ENCODE measurements around the gene COL27A1.

COL27A1 gene

DNA sequence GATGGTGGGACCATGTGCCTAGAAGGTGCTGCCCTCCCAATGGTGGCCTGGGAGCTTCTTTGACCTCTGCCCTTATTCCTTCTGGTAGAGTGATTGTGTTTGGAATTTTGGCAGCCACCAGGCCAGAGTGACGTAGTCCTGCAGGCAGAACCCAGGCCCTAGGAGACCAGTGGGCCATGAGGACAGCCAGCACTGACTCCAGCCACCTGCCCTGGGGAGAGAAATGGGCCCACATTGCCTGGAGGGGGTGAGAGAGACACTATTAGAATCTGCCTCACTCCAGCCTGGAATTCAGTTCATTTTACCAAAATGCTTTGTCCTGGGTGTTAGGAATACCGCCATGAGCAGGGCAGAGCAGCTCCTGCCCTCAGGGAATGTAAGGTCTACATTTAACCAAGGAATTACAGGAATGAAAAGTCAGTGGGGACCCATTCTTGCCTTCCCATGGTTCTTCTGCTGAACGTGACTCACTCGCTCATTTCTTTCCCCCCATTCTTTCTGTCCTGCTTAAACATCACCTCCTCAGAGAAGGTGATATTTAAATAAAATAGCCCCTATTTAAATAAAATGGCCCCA lies 5.5 kb upstream of the COL27A1 start:
- DNase-seq = no peak

DNA sequence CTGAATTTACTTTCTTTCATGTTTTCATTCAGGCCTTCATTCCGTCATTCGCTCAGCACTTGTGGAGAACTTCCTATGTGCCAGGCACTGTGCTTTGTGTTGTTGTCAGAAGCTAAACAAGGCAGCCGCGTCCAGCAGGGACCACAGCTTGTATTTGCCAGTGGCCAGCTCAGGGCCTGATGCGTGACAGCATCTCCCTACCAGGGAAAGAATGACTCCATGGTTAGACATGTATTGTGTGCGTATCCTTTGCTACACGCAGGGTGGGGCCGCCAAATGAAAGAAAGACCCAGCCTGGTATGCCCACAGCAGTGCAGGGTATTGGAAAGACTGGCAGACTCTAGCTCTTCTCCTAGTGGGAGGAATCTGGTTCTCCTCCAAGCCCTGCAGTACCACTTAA lies 4.7 kb upstream of the COL27A1 start:
- DNase-seq = no peak

DNA sequence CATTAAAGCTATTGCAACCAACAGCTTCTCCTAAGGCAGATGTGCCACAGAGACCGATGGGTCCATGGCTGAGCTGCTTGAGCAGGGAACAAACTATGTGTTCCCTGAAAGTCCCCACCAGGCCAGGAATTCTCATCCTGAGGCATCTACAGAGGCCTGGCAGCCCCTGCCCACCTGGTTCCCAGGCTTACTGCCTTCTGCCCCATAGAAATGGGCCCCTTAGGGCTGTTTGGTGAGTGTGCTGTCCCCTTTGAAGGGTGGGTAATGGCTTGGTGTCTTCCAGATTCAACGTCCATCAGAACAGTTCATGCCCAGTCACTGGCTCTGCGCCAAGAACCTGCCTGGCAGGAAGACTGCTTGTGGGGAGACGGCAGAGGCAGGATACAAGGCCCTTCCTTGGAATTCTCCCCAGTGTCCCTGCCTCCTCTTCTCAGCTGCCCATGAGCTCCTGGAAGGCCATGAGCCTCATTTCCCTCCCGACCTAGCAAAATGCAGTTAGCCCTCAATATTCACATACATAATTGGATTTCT lies 3.8 kb upstream of the COL27A1 start:
- DNase-seq = no peak

DNA sequence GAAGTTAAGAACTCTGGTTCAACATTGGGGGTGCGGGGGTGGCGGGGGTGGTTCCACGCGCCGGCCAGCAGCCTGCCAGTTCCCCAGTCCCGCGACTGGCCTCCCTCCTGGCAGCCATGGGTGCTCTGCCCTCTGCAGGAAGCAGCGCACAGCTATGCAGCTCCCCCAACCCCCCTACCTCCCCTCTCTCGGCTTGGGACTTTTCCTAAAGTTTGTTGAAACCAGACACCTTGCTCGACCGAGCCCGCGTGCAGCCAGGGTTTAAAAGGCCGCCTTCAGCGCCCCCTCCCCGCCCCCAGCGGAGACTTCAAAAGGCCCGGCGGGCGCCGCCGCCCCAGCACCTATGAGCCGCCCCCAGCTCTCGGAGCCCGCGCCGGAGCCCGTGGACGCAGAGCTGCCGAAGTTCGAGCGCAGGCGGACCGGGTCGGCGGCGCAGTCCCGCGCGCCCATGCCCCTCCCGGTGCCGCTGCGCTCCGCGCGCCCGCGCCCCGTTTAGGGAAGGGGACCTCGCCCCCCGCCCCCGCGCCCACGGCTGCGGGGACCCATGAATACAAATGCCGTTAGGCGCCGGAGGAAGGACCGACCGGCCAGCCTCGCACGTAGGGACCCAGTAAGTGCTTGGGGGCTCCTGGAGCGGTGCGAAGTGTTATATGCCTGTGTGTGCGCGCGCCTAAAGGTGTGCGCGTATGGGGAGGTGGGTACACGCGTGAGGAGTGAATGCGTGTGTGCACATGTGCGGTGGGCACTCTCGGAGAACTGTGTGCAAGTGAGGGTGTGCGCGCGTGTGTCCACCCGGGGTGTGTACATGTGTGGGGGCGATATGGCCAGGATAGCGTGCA lies 1.4 kb upstream of the COL27A1 start:
- no peak for DNase-seq

DNA sequence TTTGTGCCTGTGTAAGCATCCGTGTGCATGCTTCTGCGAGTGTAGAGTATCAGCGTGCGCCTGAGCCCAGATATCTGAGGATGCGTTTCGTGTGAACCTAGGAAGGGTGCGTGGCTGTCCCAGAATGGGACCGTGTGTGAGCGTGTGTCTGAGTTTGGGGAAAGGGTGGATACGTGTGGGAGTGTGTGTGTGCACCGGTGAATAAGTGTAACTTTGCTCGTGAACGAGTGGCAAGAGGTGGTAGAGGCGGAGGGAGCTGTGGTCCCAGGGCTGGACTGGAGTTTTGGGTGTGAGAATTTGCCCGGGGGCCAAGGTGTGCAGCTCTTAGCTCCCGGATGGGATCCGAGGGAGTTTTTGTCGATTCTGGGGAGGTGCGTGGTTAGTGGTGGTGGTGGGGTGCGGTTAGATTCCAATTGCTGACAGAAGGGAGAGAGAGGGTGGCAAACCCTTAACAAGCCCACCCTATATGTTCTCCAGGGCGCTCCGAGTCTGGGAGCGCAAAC lies 686 bp upstream of the COL27A1 start:
- DNase-seq = no peak

DNA sequence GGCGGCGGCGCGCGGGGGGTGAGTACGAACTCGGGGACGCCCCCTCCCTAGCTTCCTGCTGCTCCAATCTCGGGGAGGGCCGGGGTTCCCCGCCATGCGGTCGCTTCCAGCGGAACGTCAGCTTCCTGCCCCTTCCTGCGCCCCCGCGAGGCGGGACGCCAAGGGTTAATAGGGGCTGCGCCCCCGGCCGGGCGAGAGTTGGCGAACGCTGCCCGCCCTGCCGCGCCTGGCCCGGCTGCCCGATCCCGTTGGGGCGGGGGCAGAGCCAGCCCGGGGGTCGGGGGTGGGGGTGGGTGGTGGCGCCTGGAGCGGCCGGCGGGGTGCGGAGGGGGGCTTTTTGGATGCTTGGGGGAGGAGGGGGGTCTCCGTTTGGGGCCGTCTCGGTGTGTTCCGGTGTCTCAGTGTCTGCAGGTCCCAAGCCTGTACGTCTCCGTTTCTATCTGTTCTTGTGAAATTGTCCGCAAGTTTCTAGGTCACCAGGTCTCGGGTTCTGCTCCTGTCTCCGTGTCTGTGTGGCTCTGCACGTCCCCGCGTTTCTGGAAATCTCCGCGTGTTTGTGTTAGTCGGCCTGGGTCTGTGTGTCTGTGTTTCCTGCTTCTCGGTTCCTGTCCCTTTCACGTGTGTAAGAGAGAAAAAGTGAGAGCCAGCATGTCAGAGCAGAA lies 789 bp downstream of the COL27A1 start:
- DNase-seq = peak; percentile 19

DNA sequence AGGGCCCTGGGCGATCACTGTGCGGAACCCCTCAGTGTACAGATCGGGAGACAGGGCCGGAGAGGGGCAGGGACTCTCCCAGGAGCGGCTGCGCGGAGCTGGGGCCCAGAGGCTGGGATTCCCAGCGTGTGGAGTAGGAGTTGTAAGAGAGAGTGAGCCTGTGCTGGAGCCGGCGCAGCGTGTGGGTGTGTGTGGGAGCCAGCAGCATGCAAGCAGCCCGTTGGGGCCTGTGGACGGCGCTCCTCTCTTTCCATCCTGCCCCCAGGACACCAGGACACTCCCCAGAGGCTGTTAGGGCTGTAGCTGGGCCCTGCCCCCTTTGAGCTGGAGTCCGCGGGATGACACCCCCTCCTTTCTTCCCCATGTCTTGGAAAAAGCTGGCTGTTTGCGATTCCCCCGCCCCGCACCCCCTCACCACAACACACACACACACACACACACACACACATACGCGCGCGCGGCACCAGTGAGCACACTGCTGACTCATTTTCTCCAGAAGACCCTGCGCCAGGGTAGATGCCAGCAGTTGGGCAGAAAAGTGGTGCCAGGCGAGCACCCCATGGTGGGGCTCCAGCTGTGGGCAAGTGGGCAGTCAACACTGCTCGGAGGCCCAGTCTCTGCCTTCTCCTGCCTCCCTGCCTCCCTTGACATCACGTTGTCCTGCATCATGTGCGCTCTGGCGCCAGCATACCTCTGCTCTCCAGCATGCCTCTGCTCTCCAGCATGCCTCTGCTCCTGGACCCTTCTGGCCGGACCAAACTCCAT lies 1.5 kb downstream of the COL27A1 start:
- no peak for DNase-seq

DNA sequence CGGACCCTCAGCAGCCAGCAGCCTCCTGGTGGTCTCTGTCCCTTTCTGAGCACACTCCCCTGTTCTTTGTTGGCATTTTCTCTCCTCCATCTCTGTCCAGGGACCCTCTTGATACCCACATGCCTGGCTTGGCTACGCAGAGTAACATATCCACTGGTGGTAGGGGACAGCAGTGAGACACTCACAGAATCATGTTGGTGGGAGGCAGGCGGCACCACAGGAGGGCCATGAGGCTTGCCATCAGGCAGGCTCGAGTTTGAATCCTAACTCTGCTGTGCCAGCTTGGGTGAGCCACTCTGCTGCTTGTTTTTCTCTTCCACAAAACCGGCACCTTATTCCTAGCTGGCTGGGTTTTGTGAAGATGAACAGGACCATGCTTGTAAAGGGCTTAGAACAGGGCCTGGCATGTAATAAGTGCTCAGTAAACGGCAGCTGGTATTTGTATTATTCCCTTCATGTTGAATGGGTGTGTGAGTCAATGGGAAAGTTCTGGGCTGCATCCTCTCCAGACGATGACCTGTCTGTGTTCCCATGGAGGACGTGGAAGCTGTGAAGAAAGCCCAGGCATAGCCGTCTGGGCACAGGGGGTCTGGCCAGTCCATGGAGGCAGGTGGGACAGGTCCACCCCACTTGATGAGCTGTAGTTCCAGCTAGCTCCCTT lies 2.3 kb downstream of the COL27A1 start:
- no peak for DNase-seq

DNA sequence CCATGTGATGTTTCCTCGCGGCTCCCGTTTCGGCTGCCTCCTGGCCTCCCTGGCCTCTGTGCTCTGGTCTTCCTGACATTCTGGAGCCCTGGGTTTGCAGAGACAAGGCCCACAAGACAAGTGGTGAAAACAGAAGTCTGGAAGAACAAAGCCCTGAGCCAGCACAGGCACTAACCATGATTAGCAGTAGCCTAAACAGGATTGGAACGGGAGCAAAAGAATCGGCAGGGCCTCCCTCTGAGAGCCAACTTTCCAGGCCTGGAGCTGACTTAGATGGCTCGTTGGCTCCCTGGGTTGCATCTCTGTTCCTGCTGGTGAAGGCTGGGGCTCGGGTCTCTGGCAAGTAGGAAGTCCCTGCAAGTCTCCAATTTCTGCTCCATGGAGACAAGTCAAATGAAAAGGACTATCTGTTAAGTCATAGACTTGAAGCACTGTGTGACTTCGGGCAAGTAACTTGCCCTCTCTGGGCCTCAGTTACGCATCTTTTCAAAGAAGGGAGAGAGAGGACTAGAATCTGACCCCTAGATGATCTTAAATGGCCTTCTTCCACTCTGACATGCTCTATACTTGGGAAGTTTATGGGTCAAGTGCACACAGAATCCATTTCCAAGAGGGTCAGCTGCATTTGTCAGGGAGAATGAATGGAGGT lies 3.3 kb downstream of the COL27A1 start:
- DNase-seq = no peak

DNA sequence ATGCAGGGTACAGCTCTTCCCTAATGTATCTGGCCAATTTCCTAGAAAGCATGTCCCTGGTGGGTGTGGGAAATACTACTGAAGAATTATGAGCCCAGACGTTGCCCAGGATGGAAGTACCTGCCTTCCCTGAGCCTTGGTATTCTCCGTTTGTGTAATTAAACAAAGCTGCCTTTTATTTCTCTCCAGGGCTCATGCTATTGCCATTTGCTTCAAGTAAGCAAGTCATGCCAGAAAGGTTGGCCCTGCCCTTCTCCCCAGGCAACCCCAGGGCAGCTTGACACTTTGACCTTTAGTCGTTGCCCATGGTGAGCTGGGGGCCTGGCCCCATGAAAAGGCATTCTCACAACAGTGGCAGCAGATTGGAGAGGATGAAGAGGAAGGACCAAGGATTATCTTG lies 4.4 kb downstream of the COL27A1 start:
- DNase-seq = no peak

DNA sequence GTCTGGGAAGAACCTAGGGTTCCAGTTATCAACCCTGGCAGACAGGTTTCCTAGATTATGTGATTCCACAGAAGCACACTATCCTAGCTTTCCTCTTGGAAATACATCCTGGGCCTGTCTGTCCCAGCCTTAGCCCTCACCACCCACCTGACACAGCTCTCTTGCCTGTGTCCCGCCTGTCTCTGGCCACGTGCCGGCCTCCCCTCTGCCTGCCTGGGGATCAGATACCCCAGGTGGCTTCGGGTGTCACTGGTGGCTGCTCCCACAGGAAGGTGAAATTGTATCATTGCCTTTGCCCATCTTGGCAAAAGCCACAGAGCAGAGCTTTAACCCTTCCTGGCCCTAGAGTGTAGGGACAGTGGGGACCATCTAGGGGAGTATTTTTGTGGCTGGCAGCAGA lies 6.2 kb downstream of the COL27A1 start:
- no peak for DNase-seq

DNA sequence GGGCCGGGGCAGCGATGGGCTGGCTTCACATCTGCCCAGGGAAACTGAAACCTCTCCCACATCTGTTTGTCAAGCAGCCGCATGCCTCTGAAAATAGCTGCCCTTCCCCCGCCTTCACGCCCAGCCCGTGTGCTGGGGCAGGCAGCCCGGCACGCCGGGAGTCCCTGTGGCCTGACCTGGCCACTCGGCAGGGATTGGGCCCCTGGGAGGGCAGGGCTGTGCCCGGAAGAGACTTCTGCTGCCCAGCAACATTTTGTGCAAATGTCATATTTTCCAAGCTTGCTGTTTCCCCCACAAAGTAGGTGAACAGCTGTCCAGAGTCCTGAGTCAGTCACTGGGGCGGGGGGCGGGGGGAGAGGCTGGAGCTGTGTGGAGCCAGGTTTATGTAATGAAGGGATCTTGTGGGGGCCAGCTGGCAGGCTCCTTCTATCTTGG lies 8.2 kb downstream of the COL27A1 start:
- no peak for DNase-seq

DNA sequence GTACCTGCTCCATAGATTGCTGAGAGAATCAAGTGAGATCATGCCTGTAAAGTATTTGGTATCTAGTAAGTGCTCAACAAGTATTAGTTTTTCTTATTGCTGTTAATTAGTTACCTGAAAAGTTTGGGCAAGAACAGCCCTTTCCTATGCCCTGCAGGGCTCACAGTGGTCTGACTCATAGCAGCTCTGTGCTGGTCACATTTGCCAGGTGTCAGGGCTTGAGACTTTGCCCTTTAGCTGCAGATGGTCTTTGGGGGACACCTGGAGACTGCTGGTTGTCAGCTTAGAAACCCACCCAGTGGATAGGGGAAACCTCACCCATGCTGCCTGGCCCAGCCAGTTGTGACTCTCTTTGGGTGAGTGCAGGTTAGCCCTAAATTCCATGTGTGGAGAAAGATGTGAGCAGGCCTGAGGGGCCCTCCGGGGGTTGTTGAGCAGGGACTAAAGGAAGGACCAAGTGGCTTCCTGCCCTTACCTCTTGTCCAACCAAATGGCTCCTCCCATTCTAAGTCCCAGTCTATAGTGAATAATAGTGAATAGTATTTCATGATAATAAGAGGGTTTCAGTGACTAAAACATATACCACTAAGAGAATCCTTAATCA lies 9.0 kb downstream of the COL27A1 start:
- DNase-seq = no peak

DNA sequence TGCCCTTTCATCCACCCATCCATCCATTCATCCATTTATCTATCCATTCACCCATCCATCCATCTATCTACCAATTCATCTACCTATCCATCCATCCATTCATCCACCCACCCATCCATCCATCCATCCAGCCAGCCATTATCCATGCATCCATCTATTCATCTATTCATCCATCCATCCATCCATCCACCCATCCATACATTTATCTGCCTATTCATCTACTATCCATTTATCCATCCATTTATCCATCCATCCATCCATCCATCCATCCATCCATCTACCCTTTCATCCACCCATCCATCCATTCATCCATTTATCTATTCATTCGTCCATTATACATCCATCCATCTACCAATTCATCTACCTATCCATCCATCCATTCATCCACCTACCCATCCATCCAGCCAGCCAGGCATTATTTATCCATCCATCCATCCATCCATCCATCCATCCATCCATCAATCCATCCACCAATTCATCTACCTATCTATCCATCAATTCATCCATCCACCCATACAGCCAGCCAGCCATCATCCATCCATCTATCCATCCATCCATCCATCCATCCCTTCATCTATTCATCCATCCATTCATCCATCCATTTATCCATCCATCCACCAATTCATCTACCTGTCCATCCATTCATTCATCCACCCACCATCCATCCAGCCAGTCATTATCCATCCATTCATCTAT lies 10.2 kb downstream of the COL27A1 start:
- no peak for DNase-seq

DNA sequence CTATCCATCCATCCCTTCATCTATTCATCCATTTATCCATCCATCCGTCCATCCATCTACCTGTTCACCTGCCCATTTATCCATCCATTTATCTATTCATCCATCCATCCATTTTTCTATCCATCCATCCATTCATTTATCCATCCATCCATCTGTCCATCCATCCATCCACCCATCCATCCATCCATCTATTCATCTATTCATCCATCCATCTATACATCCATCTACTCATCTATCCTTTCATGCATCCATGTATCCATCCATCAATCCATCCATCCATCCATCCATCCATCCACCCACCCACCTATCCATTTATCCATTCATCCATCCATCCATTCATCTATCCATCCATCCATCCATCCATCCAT lies 10.8 kb downstream of the COL27A1 start:
- DNase-seq = no peak

DNA sequence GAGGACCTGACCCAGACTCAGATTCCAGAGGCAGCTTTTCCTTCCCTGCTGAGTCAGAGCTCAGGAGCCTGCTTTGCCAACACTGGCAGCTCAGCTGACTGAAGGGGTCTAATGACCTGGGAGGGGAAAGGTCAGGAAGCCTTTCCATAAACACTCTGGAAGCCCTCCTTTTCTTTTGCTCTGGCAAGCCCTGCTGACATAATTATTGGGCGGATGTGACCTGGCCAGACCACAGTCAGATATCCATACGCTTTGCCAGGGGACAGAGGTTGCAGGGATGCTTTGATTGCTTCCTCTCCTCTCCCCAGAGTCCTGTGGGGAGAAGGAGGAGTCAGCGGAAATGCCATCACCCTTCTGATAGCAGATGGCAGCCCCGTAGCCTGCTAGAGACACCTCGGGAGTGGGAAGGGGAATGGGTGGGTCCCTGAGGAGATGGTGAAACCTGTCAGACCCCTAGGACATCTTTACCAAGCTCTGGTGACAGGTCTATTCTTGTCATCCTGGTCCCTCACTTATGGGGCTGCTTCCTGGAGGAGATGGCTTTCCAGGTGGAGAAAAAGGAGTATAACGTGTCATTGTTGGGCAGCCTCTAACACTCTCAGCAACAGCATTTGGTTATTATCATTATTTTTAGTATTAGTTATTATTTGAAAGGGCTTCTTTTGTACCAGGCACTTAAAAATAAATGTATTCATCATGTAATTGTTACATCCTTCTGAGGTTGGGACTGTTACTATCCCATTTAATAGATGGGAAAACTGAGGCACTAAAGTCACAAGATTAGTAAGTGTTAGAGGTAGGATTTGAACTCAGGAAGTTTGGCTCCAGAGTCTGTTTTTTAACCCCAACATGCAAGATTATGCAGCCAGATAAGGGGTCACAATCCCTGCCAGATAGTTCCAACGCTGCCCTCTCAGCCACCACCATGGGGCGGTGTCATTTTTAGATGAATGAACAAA lies 11.6 kb downstream of the COL27A1 start:
- DNase-seq = no peak

DNA sequence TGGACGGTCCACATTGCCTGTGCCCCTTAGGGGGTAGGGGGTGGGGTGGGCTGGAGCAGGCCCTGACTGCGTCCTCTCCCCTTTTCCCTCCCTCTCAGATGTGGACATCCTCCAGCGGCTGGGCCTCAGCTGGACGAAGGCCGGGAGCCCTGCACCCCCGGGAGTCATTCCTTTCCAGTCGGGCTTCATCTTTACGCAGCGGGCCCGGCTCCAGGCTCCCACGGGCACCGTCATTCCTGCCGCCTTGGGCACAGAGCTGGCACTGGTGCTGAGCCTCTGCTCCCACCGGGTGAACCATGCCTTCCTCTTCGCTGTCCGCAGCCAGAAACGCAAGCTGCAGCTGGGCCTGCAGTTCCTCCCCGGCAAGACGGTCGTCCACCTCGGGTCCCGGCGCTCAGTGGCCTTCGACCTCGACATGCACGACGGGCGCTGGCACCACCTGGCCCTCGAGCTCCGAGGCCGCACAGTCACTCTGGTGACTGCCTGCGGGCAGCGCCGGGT lies 12.3 kb downstream of the COL27A1 start:
- no peak for DNase-seq

DNA sequence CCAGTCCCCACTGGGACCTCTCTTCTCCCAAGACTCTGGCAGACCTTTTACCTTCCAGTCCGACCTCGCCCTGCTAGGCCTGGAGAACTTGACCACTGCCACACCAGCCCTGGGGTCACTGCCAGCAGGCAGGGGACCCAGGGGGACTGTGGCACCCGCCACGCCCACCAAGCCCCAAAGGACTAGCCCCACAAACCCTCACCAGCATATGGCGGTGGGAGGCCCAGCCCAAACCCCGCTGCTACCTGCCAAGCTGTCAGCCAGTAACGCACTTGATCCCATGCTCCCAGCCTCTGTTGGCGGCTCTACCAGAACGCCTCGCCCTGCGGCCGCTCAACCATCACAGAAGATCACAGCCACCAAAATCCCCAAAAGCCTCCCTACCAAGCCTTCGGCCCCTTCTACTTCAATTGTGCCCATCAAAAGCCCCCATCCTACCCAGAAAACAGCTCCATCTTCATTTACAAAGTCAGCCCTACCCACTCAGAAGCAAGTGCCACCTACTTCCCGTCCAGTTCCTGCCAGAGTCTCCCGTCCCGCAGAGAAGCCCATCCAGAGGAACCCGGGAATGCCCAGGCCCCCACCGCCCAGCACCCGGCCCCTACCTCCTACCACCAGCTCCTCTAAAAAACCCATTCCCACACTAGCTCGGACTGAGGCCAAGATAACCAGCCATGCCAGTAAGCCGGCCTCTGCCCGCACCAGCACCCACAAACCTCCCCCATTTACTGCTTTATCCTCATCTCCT lies 13.1 kb downstream of the COL27A1 start:
- DNase-seq = no peak
